HG02571 (cell line): ENCODE data around the gene C1orf115.
A peak's percentile ranks its signal among the peaks of the same experiment; 100 is the strongest.
"Not testable (repeated sequence)": the region's sequence is repeated elsewhere in the genome, so short reads cannot be mapped to it uniquely, and the experiment has no call there.

Source experiments
- ATAC-seq: cut with Tn5 transposase; IDR thresholded peaks from one replicate; pipeline ENCODE4 v1.9.1; 2021; ENCODE audit warnings: mild to moderate bottlenecking, moderate library complexity; ENCODE audit not compliant: unreplicated experiment

C1orf115 gene, protein sequence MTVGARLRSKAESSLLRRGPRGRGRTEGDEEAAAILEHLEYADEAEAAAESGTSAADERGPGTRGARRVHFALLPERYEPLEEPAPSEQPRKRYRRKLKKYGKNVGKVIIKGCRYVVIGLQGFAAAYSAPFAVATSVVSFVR

GRCh38 chr1:220690140-220691052 is at the start of gene C1orf115:
TSS of gene C1orf115 (plus strand) at chr1:220690363. CDS start at chr1:220690403, 40 bp downstream.
- peak; percentile 96 for ATAC-seq

DNA sequence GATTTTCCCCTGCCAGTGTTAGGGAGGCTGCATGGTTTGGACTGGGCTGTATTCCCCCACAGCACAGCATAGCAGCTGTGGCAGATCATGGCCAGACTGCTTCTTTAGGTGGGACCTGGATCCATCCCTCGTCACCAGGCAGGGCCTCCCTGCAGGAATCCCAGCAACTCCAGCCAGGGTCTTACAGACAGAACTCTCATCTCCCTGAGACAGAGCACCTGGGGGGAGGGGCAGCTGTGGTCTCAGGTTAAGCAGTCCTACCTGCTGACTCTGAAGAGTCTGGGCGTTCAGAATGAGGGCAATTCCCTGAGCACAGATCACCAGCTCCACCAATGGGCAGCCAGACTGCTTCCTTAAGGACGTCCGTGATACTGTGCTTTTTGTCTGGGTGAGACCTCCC is 47.9 kb upstream of the C1orf115 start:
- no peak for ATAC-seq

- ATAC-seq: no peak
Measured at GRCh38 chr1:220652995-220653394, 37.2 kb upstream of the C1orf115 start.

DNA sequence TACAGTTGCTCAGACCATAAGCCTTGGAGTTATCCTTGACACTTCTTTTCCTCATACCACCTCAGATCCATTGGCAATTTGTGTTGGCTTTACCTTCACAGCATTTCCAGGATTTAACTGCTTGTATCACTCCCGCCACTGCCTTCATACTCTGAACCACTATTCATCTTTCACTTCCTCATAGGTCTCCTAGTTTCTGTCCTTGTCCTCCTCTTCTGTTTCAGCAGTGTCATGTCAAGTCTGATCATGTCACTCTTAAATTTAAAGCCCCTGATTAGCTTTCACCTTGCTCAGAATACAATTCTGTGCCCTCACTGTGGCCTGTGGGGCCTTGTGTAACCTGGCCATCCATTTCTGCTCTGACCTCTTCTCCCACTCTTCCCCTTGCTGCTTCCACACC is 34.7 kb upstream of the C1orf115 start:
- peak; percentile 92 for ATAC-seq

- no peak for ATAC-seq
Measured at GRCh38 chr1:220655961-220656740, 34.0 kb upstream of the C1orf115 start.

- no peak for ATAC-seq
Measured at GRCh38 chr1:220666349-220666748, 23.8 kb upstream of the C1orf115 start.

GRCh38 chr1:220669005-220669404 is 21.2 kb upstream of the C1orf115 start:
- ATAC-seq: no peak

GRCh38 chr1:220670365-220670764 is 19.8 kb upstream of the C1orf115 start:
- no peak for ATAC-seq

- ATAC-seq: no peak
Measured at GRCh38 chr1:220673921-220674320, 16.2 kb upstream of the C1orf115 start.

DNA sequence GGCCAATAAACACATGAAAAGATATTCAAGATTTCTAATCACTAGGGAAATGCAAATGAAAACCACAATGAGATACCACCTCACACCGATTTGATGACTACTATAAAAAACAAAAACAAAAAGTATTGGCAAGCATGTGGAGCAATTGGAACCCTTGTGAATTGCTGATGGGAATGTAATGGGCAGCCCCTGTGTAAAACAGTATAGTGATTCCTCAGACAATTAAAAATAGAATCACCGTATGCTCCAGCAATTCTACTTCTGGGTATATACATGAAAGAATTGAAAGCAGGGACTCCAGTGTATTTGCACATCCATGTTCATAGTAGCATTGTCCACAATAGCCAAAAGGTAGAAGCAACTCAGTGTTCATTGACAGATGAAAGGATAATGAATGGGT is 12.9 kb upstream of the C1orf115 start:
- ATAC-seq: no peak

- peak; percentile 93 for ATAC-seq
Measured at GRCh38 chr1:220680085-220680687, 10.0 kb upstream of the C1orf115 start.

DNA sequence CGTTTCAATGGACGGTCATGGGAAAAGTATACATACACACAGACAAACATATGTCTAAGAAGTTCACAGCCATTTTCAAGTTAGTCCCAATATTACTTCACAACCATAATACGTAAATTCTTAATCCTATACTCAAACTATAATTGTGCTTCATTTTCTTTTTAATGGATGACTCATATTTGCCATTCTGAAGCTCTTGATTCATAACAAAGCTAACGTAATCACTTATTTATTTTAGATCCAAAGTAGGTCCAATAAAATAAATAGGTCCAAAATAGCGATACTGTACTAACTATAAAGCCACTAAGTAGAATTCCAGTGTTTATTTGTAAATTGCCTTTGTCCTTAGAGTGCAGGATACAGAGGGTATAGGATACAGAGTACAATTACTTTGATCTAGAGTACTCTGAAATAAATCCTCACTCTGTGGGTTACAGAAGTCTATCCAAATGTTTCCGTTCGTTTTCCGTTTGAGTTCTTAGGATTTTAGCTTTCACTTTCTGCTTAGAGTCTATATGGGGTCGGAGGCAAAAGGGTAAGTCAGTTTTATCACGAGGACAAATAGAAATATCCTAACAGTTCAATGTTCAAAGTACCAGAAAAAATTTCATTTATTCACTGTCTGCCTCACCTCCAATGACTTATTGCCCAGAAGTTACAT is 8.8 kb upstream of the C1orf115 start:
- no peak for ATAC-seq

DNA sequence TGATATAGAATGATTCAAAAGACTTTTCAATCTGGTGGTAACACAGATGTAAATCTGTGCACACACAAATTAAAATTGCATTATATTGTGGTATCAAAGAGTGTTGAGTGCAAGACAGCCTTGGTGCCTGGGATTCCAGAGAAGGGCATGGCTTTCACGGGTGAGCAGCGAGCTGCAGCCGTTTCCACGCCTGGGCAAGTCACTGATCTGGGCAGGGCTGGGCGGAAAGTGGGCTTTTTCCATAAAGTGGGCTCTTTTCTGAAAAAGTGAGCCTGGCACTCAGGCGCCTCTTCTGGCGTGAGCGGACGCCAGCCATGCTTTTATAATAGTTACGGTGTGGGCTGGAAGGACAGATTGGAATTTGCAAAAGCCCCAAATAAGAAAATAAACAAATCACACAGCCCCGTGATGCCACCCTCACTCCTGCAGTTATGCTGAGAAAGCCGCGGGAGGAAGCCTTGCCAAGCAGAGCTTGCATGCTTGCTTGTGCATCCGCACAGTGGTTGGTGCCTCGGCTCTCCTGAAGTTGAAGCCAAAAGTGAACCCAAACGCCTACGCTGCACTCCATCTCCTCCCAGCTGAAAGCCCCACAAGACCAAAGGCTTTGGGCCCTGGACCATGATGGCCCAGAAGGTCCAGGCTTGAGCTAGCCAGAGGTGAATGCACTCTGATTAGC is 7.1 kb upstream of the C1orf115 start:
- no peak for ATAC-seq

DNA sequence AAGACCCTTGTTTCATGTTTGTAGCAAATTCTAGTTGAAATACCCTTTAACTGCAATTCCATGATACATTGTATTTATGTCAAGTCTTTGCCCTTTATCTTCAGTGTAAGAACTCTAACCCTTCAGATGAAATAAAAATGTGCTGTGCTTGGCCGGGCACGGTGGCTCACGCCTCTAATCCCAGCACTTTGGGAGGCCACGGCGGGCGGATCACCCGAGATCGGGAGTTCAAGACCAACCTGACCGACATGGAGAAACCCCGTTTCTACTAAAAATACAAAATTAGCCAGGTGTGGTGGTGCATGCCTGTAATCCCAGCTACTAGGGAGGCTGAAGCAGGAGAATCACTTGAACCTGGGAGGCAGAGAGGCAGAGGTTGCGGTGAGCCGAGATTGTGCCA is 6.4 kb upstream of the C1orf115 start:
- ATAC-seq: not testable (repeated sequence)

DNA sequence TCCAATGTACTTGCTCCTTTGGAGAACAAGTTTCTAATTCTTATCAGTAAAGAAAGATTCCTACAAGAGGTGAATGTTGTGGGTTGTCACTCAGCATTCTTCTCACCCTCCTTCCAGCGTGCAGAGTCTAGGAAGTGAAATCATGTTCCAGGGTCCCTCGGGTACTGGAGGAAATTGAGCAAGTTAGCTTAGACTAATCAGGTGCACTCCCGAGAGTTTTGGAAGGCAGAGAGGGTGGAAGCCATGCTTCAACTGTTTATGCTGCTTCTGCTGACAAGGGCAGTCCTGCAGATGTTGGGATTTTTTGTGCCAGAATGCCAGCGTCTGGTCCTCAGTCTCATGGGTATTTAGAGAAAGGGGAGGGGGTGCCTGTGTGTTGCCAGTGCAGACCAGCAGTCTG is 5.3 kb upstream of the C1orf115 start:
- ATAC-seq: no peak

- ATAC-seq: no peak
Measured at GRCh38 chr1:220685879-220686278, 4.3 kb upstream of the C1orf115 start.

- no peak for ATAC-seq
Measured at GRCh38 chr1:220687809-220688208, 2.4 kb upstream of the C1orf115 start.

GRCh38 chr1:220689666-220690065 is 497 bp upstream of the C1orf115 start:
- ATAC-seq: no peak

GRCh38 chr1:220691053-220691684 is 1.0 kb downstream of the C1orf115 start:
- ATAC-seq: no peak
